ENCODE measurements around the gene WDR45B. TPM values are rescaled to one million over a fixed set of nuclear protein-coding genes. Genes with fewer than 3 reads are reported as not detected.

The WDR45B gene
- total RNA-seq, 1 experiment from 2014 or later: 110 TPM

DNA sequence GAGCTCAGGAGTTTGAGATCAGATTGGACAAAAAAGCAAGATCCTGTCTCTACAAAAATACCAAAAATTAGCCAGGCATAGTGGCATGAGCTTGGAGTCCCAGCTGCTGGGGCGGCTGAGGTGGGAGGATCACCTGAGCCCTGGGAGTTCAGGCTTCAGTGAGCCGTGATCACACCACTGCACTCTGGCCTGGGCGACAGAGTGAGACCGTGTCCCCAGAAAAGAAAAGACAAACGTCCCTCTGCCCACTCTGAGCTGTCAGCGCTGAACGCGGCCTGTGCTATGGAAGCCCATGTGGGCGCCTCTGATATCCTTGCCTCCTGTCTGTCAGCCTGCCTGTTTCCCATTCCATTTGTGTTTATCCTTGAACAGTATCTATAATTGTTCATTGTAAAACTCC lies 78.0 kb downstream of the WDR45B start:
- Mint-ChIP-seq H3K4me1 (peaks cover 12 to 18% of the 10 kb centered on the region in 2 experiments), H3K9me3 (no peaks in the 10 kb centered on the region), H3K27me3 (ENCODE audit: low read depth) (no peaks in the 10 kb centered on the region; the same call in 1 of the 2 replicates), H3K36me3 (ENCODE audit: insufficient read depth in 1 of 3, low read depth in 3 of 3) (peaks cover 37 to 78% (median 70%) of the 10 kb centered on the region in 3 experiments; a peak in 6 of 7 replicates), H3K4me3 (no peak overlapping the region), H3K27ac (no peak overlapping the region; a peak in 1 of 7 replicates)
- peaks cover 8% of the 10 kb centered on the region; the same call in 1 of the 2 replicates for H3K79me2 ChIP-seq (ENCODE audit: insufficient read depth, low read length)
- no peak overlapping the region for H3K9ac ChIP-seq (ENCODE audit: extremely low read depth, insufficient read length, low read length)
- no peaks in the 10 kb centered on the region for H3K9me3 ChIP-seq (ENCODE audit: control insufficient read depth, low read depth, low read length)
- DNase-seq: no peak
- H3K4me1 ChIP-seq (ENCODE audit: insufficient read depth, low read length): no peaks in the 10 kb centered on the region; the same call in 1 of the 2 replicates
- no peak overlapping the region for H3T11ph ChIP-seq (ENCODE audit: low read length)
- H3K4ac ChIP-seq (ENCODE audit: low read depth, low read length): no peak overlapping the region
- no peak overlapping the region for H4K91ac ChIP-seq (ENCODE audit: insufficient read length, low read depth, low read length)
- H2BK15ac ChIP-seq (ENCODE audit: low read depth, low read length): no peak overlapping the region
- no peaks in the 10 kb centered on the region for H4K20me1 ChIP-seq (ENCODE audit: control insufficient read depth, insufficient read depth, insufficient read length)
- no peak overlapping the region for H2BK20ac ChIP-seq (ENCODE audit: low read depth, low read length, poor library complexity, severe bottlenecking)
- H2BK120ac ChIP-seq (ENCODE audit: low read depth, low read length, poor library complexity, severe bottlenecking): no peak overlapping the region
- H3K27me3 ChIP-seq (ENCODE audit: insufficient read depth, low read length): no peaks in the 10 kb centered on the region
- H2BK5ac ChIP-seq (ENCODE audit: insufficient read length, low read length): no peak overlapping the region
- no peak overlapping the region for H2AFZ ChIP-seq (ENCODE audit: low read length)
- TF ChIP-seq, protein P1, sequence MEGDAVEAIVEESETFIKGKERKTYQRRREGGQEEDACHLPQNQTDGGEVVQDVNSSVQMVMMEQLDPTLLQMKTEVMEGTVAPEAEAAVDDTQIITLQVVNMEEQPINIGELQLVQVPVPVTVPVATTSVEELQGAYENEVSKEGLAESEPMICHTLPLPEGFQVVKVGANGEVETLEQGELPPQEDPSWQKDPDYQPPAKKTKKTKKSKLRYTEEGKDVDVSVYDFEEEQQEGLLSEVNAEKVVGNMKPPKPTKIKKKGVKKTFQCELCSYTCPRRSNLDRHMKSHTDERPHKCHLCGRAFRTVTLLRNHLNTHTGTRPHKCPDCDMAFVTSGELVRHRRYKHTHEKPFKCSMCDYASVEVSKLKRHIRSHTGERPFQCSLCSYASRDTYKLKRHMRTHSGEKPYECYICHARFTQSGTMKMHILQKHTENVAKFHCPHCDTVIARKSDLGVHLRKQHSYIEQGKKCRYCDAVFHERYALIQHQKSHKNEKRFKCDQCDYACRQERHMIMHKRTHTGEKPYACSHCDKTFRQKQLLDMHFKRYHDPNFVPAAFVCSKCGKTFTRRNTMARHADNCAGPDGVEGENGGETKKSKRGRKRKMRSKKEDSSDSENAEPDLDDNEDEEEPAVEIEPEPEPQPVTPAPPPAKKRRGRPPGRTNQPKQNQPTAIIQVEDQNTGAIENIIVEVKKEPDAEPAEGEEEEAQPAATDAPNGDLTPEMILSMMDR (conservative IDR thresholded peaks at IDR 0.05): no peak
- H2BK12ac ChIP-seq (ENCODE audit: insufficient read length, low read depth, low read length): no peak overlapping the region
- no peak overlapping the region for H3K14ac ChIP-seq (ENCODE audit: insufficient read depth, low read length)
- H3K23ac ChIP-seq (ENCODE audit: insufficient read length, low read depth, low read length): no peak overlapping the region
- no peak overlapping the region for H4K8ac ChIP-seq (replicated peaks; ENCODE audit: insufficient read length, low read depth, low read length)
- H3K23me2 ChIP-seq (ENCODE audit: insufficient read length, low read depth, low read length, poor library complexity, severe bottlenecking): no peaks in the 10 kb centered on the region
- peaks cover 15% of the 10 kb centered on the region for H3K79me1 ChIP-seq (ENCODE audit: insufficient read depth, low read depth, low read length, poor library complexity, severe bottlenecking)
- no peak overlapping the region for H4K5ac ChIP-seq (ENCODE audit: insufficient read length, low read depth, low read length)
- no peak overlapping the region for H3K56ac ChIP-seq (ENCODE audit: insufficient read length, low read depth, low read length)
- H3K27ac ChIP-seq (ENCODE audit: insufficient read length, low read depth, low read length): no peak overlapping the region
- no CpG with 5 or more reads among the region's 9 CpGs for WGBS (ENCODE audit: extremely low coverage, insufficient read length, low lambda C conversion rate)
- H3K4me2 ChIP-seq (ENCODE audit: insufficient read depth, insufficient read length, low read length): no peak overlapping the region
- H2AK5ac ChIP-seq (ENCODE audit: insufficient read length, low read length): no peak overlapping the region
- H3K18ac ChIP-seq (ENCODE audit: insufficient read length, low read depth, low read length): no peak overlapping the region
